PC-9 (cell line): ENCODE measurements around the gene CHTF18. TPM values are rescaled to one million over a fixed set of nuclear protein-coding genes. Genes with fewer than 3 reads are reported as not detected.
A peak's percentile ranks its signal among the peaks of the same experiment; 100 is the strongest.

Source experiments
- BruUV-seq: library from RNA; stranded (reverse); fragments of 400-500 nt; replicated peaks from 2 replicates; lab custom pipeline; 2021; lab: Mats Ljungman, UMichigan
- CTCF ChIA-PET: fragments of 300-600 bp; sonication (Branson Sonifier 250); formaldehyde crosslinking; loops from one replicate; lab custom pipeline; 2022; ENCODE audit warnings: antibody characterized with exemption; lab: Charles Lee
- POLR2A ChIA-PET: fragments of 300-600 bp; sonication (Branson Sonifier 250); formaldehyde crosslinking; loops from one replicate; lab custom pipeline; 2022; ENCODE audit warnings: antibody characterized with exemption; ENCODE audit not compliant: unreplicated experiment; lab: Charles Lee
- DNase-seq, 2 experiments: peaks; one replicate each; pipeline versions ENCODE4 v3.0.0 to v3.0.0-alpha.2; 2015 to 2022; ENCODE audit warnings: mixed read lengths in 1 of 2
- H2AFZ ChIP-seq: fragments of 200-600 bp; sonication (generic); 2 replicates; pipeline ENCODE4 v1.8.1; 2017; ENCODE audit warnings: antibody characterized with exemption
- H3F3A ChIP-seq: fragments of 200-600 bp; sonication (generic); 2 replicates; pipeline ENCODE4 v1.8.1; 2017; ENCODE audit warnings: antibody characterized with exemption, mild to moderate bottlenecking, low read depth; ENCODE audit not compliant: insufficient read depth
- H3K27ac ChIP-seq: fragments of 200-600 bp; sonication (generic); 2 replicates; pipeline ENCODE4 v1.6.1; 2016; ENCODE audit warnings: mixed run types
- H3K27me3 ChIP-seq: fragments of 200-600 bp; sonication (generic); 2 replicates; pipeline ENCODE4 v1.6.1; 2016; ENCODE audit warnings: low read depth, mixed run types; ENCODE audit not compliant: insufficient read depth
- H3K36me3 ChIP-seq: fragments of 200-600 bp; sonication (generic); 2 replicates; pipeline ENCODE4 v1.6.1; 2016; ENCODE audit warnings: low read depth, mixed run types
- H3K4me1 ChIP-seq: fragments of 200-600 bp; sonication (generic); replicated peaks from 2 replicates; pipeline ENCODE4 v1.6.1; 2016; ENCODE audit warnings: mixed run types; ENCODE audit not compliant: insufficient read depth
- H3K4me2 ChIP-seq: fragments of 200-600 bp; sonication (generic); 2 replicates; pipeline ENCODE4 v1.6.1; 2017; ENCODE audit warnings: mixed run types
- H3K4me3 ChIP-seq: fragments of 200-600 bp; sonication (generic); 2 replicates; pipeline ENCODE4 v1.6.1; 2016; ENCODE audit warnings: mixed run types
- H3K79me2 ChIP-seq: fragments of 200-600 bp; sonication (generic); 2 replicates; pipeline ENCODE4 v1.6.1; 2017; ENCODE audit warnings: low read depth, mixed run types
- H3K9me2 ChIP-seq: fragments of 200-600 bp; sonication (generic); 2 replicates; pipeline ENCODE4 v1.8.1; 2017; ENCODE audit warnings: mild to moderate bottlenecking; ENCODE audit not compliant: insufficient read depth
- H3K9me3 ChIP-seq: fragments of 200-600 bp; sonication (generic); 2 replicates; pipeline ENCODE4 v1.8.1; 2016; ENCODE audit warnings: low read depth; ENCODE audit not compliant: insufficient read depth
- H4K20me1 ChIP-seq: fragments of 200-600 bp; sonication (generic); 2 replicates; pipeline ENCODE4 v1.8.1; 2017; ENCODE audit not compliant: insufficient read depth
- CTCF ChIP-seq: fragments of 200-600 bp; sonication (generic); conservative IDR thresholded peaks from 2 replicates; pipeline ENCODE4 v1.6.1; 2017; ENCODE audit warnings: mixed run types, antibody characterized with exemption, mild to moderate bottlenecking, moderate library complexity
- EZH2 ChIP-seq: fragments of 200-600 bp; sonication (generic); IDR thresholded peaks from 2 replicates; pipeline ENCODE4 v1.8.0; 2017; ENCODE audit warnings: antibody characterized with exemption, low read depth
- intact Hi-C: fragments of 100-400 bp; cut with micrococcal nuclease; formaldehyde crosslinking; loops from one replicate; pipeline ENCODE4 v1.10.0; 2022; ENCODE audit not compliant: unreplicated experiment
- total RNA-seq: library from RNA; stranded (reverse); gene quantifications from 2 replicates; pipeline ENCODE4 v1.2.3, GENCODE V29; 2021

CHTF18 gene
- total RNA-seq, 1 experiment from 2014 or later: 67.7 TPM

DNA sequence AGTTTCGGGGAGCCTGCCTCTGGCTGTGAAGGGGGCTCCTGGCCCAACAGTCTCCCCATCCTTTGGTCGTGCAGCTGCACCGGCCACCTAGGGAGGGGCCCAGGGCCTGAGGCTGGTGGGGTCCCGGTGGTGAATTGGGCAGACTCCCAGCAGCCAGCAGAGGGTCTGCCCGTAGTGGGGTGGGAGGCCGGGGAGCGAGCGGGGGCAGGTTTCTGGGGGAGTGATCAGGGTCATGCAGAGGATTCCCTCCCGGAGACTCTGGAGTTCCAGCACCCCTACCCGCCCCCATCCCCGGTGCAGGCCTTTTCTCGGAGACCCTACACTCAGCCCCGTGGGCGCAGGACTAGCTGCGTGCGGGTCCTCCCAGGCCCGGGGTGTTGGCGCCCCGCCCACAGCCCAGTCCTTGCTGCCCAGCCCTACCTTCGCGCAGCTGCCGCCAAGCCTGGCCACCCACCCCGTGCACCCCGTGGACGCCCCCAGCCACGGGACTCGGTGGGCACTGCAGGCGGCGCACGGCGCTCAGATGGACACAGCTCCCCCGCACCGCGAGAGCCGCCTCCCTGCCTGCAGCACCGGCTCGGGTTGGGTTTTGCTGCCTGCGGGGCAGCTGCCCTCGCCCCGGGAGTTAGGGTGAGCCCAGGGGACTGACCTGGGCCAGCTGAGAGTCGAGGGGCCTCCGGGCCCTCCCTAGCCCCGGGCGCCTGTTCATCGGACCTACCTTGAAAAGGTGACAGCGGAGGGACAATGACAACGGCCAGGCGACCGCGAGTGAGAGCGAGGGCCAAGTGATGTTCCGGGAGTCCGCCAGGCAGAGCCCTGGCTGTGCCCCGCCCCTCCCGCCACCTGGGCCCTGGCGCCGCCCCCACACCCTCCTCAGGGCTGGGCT lies 11.8 kb downstream of the CHTF18 start, which contains the start of gene GNG13:
Gene GNG13 (minus strand): TSS at position 787 of the 886 bp plus-strand sequence. CDS start 1,657 bp downstream, outside the sequence.
- H3K27ac ChIP-seq: no peak within 1 kb of the TSS
- H3K4me3 ChIP-seq: no peak within 1 kb of the TSS
- H3K27me3 ChIP-seq: peaks cover 27% of the 10 kb centered on the region
- ChIA-PET POLR2A (no interaction called here), CTCF (no interaction called here)
- H2AFZ ChIP-seq: no peak within 1 kb of the TSS
- DNase-seq: no peak
- no TSS peak for BruUV-seq
- TF ChIP-seq CTCF (no peak), EZH2 (no peak)
- peak within 1 kb of the TSS; percentile 38; the same call in 1 of the 2 replicates for H3K4me2 ChIP-seq
- H3K36me3 ChIP-seq: no peaks in the 10 kb centered on the region
- H3K4me1 ChIP-seq: peaks cover 14% of the 10 kb centered on the region
- peaks cover 17% of the 10 kb centered on the region for H4K20me1 ChIP-seq
- intact Hi-C loops: no loop called here
- H3K9me2 ChIP-seq: no peaks in the 10 kb centered on the region
- H3F3A ChIP-seq: peaks cover 26% of the 10 kb centered on the region
- H3K79me2 ChIP-seq: no peaks in the 10 kb centered on the region
- H3K9me3 ChIP-seq: no peaks in the 10 kb centered on the region

GRCh38 chr16:800834-801511 lies 12.6 kb downstream of the CHTF18 start:
- CTCF ChIA-PET: no interaction called here
- H3K27ac ChIP-seq: no peak overlapping the region
- H3F3A ChIP-seq: peaks cover 23% of the 10 kb centered on the region
- TF ChIP-seq CTCF (no peak), EZH2 (no peak)
- BruUV-seq: no TSS peak
- H2AFZ ChIP-seq: no peak overlapping the region
- H3K4me3 ChIP-seq: no peak overlapping the region
- no peak for DNase-seq
- H3K36me3 ChIP-seq: no peaks in the 10 kb centered on the region
- H3K79me2 ChIP-seq: 0 out of 2 replicates have a peak, but pooled peaks cover 3% of the 10 kb centered on the region
- no peaks in the 10 kb centered on the region for H3K9me3 ChIP-seq
- H3K4me2 ChIP-seq: no peak overlapping the region
- POLR2A ChIA-PET: no interaction called here
- H3K27me3 ChIP-seq: peaks cover 27% of the 10 kb centered on the region
- peaks cover 9% of the 10 kb centered on the region for H3K4me1 ChIP-seq
- intact Hi-C loops: no loop called here
- H3K9me2 ChIP-seq: no peaks in the 10 kb centered on the region
- H4K20me1 ChIP-seq: peaks cover 14% of the 10 kb centered on the region

- H3K9me2 ChIP-seq: no peaks in the 10 kb centered on the region
- no peaks in the 10 kb centered on the region for H3K36me3 ChIP-seq
- intact Hi-C loops: no loop called here
- H3K79me2 ChIP-seq: peaks cover 9% of the 10 kb centered on the region; the same call in 1 of the 2 replicates
- no peak overlapping the region for H3K4me3 ChIP-seq
- ChIA-PET CTCF (no interaction called here), POLR2A (no interaction called here)
- H3K27ac ChIP-seq: no peak overlapping the region
- peaks cover 16% of the 10 kb centered on the region; the same call in 1 of the 2 replicates for H3F3A ChIP-seq
- H4K20me1 ChIP-seq: peaks cover 6% of the 10 kb centered on the region
- H3K27me3 ChIP-seq: peaks cover 27% of the 10 kb centered on the region
- no peaks in the 10 kb centered on the region for H3K9me3 ChIP-seq
- TF ChIP-seq EZH2: no peak
- no TSS peak for BruUV-seq
- H2AFZ ChIP-seq: no peak overlapping the region
- DNase-seq: no peak
- no peak overlapping the region for H3K4me2 ChIP-seq
- peaks cover 1% of the 10 kb centered on the region; the same call in 1 of the 2 replicates for H3K4me1 ChIP-seq
These were observed 13.4 kb downstream of the CHTF18 start for GRCh38 chr16:801584-802363.
